Endothelial cell (in vitro differentiated cells): ENCODE measurements around the gene CGRRF1. TPM values are rescaled to one million over a fixed set of nuclear protein-coding genes. Genes with fewer than 3 reads are reported as not detected.

ENCODE experiments used
- DNase-seq: peaks from one replicate; pipeline ENCODE4 v3.0.0; 2021; ENCODE audit warnings: low spot score
- H3K27ac Mint-ChIP-seq: one replicate; pipeline ENCODE4 v1.8.0; 2021; ENCODE audit warnings: mixed read lengths, inconsistent platforms; ENCODE audit not compliant: unreplicated experiment
- H3K27me3 Mint-ChIP-seq: one replicate; pipeline ENCODE4 v1.8.0; 2021; ENCODE audit warnings: mild to moderate bottlenecking, moderate library complexity, mixed read lengths, inconsistent platforms; ENCODE audit not compliant: unreplicated experiment
- H3K36me3 Mint-ChIP-seq: one replicate; pipeline ENCODE4 v1.8.0; 2021; ENCODE audit warnings: mild to moderate bottlenecking, low read depth, mixed read lengths, inconsistent platforms; ENCODE audit not compliant: unreplicated experiment
- H3K4me1 Mint-ChIP-seq: one replicate; pipeline ENCODE4 v1.8.0; 2021; ENCODE audit warnings: mild to moderate bottlenecking, mixed read lengths, inconsistent platforms; ENCODE audit not compliant: unreplicated experiment
- H3K4me3 Mint-ChIP-seq: one replicate; pipeline ENCODE4 v1.8.0; 2021; ENCODE audit warnings: mild to moderate bottlenecking, mixed read lengths, inconsistent platforms; ENCODE audit not compliant: unreplicated experiment
- H3K9me3 Mint-ChIP-seq: one replicate; pipeline ENCODE4 v1.8.0; 2021; ENCODE audit warnings: mixed read lengths, inconsistent platforms; ENCODE audit not compliant: unreplicated experiment
- CTCF ChIP-seq: fragments of 200-600 bp; sonication (generic); IDR thresholded peaks from one replicate; pipeline ENCODE4 v1.5.0; 2021; ENCODE audit warnings: antibody characterized with exemption; ENCODE audit not compliant: unreplicated experiment
- total RNA-seq: library from RNA; stranded (reverse); fragmentation: NEBNext Ultra II Directional; extraction: Animal tissue kit (Norgen Biotek cat#: 25700); gene quantifications from one replicate; pipeline ENCODE4 v1.2.1, GENCODE V29; 2021; ENCODE audit not compliant: unreplicated experiment

CGRRF1 gene
- total RNA-seq, 1 donor from 2014 or later = 31.1 TPM

GRCh38 chr14:54579621-54580020 is 69.9 kb downstream of the CGRRF1 start:
- Mint-ChIP-seq H3K27me3 (no peaks in the 10 kb centered on the region), H3K36me3 (peaks cover 4% of the 10 kb centered on the region), H3K4me1 (no peaks in the 10 kb centered on the region), H3K27ac (no peak overlapping the region), H3K4me3 (no peak overlapping the region), H3K9me3 (no peaks in the 10 kb centered on the region)
- no peak for TF ChIP-seq CTCF
- DNase-seq = no peak

DNA sequence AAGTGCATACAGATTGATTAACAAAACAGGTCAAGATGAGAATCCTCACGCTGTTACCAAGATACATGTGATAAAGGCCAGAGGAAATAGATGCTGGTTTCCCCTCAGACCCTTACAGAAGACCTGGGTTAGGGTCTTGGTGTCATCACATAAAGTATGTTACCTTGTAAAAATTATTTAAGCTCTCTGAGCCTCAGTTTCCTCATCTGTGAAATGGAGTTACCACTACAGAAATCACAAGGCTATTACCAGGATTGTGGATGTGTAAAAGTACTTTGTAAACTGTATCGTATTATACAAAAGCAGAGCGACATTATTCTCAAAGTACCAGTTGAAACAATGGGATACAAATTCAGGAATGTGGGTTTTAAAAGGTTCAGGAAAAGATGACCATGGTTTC is 71.2 kb downstream of the CGRRF1 start:
- TF ChIP-seq CTCF = no peak
- Mint-ChIP-seq H3K27me3 (no peaks in the 10 kb centered on the region), H3K4me3 (no peak overlapping the region), H3K4me1 (no peaks in the 10 kb centered on the region), H3K36me3 (peaks cover 4% of the 10 kb centered on the region), H3K9me3 (no peaks in the 10 kb centered on the region), H3K27ac (no peak overlapping the region)
- DNase-seq = no peak

GRCh38 chr14:54582334-54582733 is 72.6 kb downstream of the CGRRF1 start:
- H3K36me3 Mint-ChIP-seq = no peaks in the 10 kb centered on the region
- no peaks in the 10 kb centered on the region for H3K27me3 Mint-ChIP-seq
- no peak for DNase-seq
- H3K9me3 Mint-ChIP-seq = no peaks in the 10 kb centered on the region
- no peak overlapping the region for H3K27ac Mint-ChIP-seq
- no peak for TF ChIP-seq CTCF
- no peak overlapping the region for H3K4me3 Mint-ChIP-seq
- H3K4me1 Mint-ChIP-seq = no peaks in the 10 kb centered on the region

- Mint-ChIP-seq H3K4me1 (no peaks in the 10 kb centered on the region), H3K36me3 (no peaks in the 10 kb centered on the region), H3K27ac (no peak overlapping the region), H3K27me3 (no peaks in the 10 kb centered on the region), H3K4me3 (no peak overlapping the region), H3K9me3 (no peaks in the 10 kb centered on the region)
- no peak for DNase-seq
- no peak for TF ChIP-seq CTCF
These were observed 74.4 kb downstream of the CGRRF1 start for GRCh38 chr14:54584097-54584496.

GRCh38 chr14:54585214-54585613 is 75.5 kb downstream of the CGRRF1 start:
- Mint-ChIP-seq H3K36me3 (no peaks in the 10 kb centered on the region), H3K27ac (no peak overlapping the region), H3K4me3 (no peak overlapping the region), H3K27me3 (no peaks in the 10 kb centered on the region), H3K4me1 (no peaks in the 10 kb centered on the region), H3K9me3 (no peaks in the 10 kb centered on the region)
- TF ChIP-seq CTCF = no peak
- no peak for DNase-seq

Other genes starting within 250 kb of the CGRRF1 start
- gene CDKN3, start 112.9 kb upstream of the CGRRF1 start, total RNA-seq = 12.2 TPM
- gene CNIH1, start 68.5 kb upstream of the CGRRF1 start, total RNA-seq = 87.8 TPM
- gene GMFB, start 20.9 kb upstream of the CGRRF1 start, total RNA-seq = 86.2 TPM
- 9.2 TPM for gene SAMD4A, start 57.2 kb downstream of the CGRRF1 start, total RNA-seq